HG03439 (cell line): ENCODE measurements around the gene SLC25A28.

ENCODE experiments used
- ATAC-seq: cut with Tn5 transposase; IDR thresholded peaks from one replicate; pipeline ENCODE4 v1.9.1; 2021; ENCODE audit warnings: mild to moderate bottlenecking, moderate library complexity; ENCODE audit not compliant: unreplicated experiment

Gene SLC25A28

DNA sequence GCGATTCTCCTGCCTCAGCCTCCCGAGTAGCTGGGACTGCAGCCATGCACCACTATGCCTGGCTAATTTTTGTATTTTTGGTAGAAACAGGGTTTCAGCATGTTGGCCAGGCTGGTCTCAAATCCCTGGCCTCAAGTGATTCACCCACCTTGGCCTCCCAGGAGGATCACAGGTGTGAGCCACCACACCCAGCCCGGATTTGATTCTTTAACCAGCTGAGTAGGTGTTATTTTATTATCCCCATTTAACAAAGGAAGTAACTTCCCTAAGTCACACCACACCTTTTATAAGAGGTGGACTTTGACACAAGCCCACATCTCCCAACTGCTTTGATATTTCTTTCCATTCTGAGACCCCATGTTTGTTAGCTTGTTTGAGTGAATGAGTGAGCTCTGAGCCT lies 25.0 kb downstream of the SLC25A28 start:
- ATAC-seq, result no peak

- ATAC-seq, result no peak
Observed at GRCh38 chr10:99593312-99593711, 26.9 kb downstream of the SLC25A28 start.

DNA sequence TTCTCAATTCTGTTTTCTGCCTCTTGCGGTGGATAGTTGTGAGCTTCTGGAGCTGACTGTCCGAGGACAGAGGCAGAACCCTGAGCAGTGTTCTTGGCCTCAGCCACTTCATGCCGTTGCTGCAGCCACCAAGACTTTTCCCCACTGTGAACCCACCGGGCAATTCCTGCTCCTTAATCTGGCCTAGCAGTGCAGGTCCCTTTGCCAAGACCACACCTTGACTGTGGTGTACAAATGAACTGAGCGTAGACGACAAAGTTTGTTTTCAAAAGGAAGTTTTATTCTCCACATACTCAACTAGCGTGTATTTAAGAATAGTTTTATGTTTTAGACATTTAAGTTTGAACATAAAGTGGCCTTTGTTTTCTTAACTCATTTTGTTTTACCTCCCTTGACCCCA lies 29.4 kb downstream of the SLC25A28 start:
- no peak for ATAC-seq

DNA sequence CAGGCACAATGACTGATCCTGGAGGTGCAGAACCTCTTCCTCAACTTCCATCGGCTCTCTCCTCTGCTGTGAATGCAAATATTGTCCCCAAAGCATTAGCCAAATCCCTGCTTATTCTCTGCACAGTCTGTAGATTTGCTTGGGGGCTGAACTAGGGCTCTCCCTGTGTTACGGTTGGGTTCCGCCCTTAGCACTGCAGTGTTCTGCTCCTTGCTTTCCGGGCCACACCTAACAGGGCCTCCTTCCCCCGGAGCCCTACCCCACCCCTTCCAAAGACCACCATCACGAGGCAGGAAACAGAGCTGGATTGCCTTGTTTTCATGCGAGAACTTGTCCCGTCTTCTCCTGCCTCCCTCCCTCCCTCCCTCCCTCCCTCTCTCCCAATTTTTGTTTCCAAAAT lies 36.6 kb downstream of the SLC25A28 start:
- no peak for ATAC-seq

DNA sequence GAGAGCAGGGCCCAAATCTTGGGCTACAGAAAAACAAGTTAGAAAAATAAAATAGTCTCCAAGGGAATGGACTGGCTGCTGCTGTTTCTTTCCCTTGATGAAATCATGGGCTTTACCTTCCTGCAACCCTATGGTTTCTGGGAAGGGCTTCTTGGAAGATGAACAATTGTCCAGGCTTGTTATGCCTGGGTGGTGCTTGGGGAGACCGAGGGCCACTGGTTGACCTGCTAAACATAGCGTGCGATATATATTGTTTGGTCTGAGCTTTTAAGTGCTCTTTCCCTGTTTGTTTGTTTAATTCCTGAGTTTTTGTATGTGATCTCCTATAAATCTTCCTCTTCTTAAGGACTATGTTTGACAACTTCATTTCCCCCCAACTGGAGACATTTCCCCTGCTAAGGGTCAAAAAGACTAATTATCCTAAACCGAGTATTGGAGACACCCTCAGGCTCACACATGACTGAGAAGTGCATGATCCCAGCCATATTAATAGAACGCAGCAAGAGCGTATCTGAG lies 37.9 kb downstream of the SLC25A28 start:
- no peak for ATAC-seq

- ATAC-seq, result no peak
Observed at GRCh38 chr10:99579971-99580370, 40.3 kb downstream of the SLC25A28 start.

- ATAC-seq, result no peak
Observed at GRCh38 chr10:99573790-99574189, 46.4 kb downstream of the SLC25A28 start.

DNA sequence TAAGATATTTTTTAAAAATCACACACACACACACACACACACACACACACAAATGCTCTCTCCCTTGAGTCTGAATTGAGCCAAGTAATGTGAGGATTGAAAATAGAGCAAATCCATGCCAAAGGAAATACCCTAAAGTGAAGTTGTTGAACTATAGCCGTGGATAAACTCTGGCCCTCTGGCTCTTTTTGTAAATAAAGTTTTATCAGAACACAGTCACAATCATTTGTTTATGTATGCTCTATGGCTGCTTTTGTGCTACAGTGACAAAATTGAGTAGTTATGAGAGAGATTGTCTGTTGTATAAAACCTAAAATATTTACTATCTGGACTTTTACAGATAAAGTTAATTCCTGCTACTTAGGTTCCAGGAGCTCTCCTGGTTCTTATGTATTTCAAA lies 48.4 kb downstream of the SLC25A28 start:
- ATAC-seq, result no peak

GRCh38 chr10:99569961-99570360 lies 50.3 kb downstream of the SLC25A28 start:
- ATAC-seq, result no peak

DNA sequence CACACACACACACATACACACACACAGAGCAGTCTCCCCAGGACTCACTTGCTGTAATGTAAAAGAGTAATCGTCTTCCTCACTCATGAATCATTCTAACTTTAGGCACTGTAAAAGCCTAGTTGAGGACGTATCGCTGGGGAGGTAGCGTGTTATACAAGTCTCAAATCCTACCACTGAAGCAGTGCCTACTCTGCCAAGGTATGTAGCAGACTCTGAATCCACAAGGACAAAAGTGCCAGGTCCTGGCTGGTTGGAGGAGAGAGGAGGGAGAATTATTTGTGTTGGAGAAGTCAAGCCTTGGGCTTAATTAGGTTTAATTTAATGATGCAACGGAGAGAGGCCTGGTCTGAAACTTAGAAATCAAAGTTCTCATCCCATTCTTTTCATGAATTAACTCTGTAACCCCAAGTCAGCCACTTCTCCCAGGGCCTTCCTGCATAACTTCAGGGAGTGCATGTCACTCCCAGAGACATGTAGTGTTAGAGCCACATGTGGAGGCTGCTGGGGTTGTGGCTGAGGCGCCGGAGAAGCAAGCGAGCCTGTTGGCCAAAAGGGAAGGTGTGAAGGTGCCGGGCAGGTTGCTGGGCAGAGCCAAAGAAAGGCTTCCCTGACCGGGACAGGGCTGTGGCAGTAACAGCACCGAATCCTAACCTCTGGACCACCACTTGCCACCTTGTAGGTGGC lies 50.8 kb downstream of the SLC25A28 start:
- no peak for ATAC-seq

- ATAC-seq, result no peak
Observed at GRCh38 chr10:99565166-99565565, 55.1 kb downstream of the SLC25A28 start.

GRCh38 chr10:99564361-99564760 lies 55.9 kb downstream of the SLC25A28 start:
- no peak for ATAC-seq

- no peak for ATAC-seq
Observed at GRCh38 chr10:99562631-99563030, 57.6 kb downstream of the SLC25A28 start.
